Inferior parietal cortex (tissue), 1 donor: ENCODE results near the gene KIR2DL4.
"Not testable (repeated sequence)": the region's sequence is repeated elsewhere in the genome, so short reads cannot be mapped to it uniquely, and the experiment has no call there.

ENCODE experiments used
- DNase-seq: peaks from one replicate; pipeline ENCODE4 v3.0.0-alpha.2; 2016; ENCODE audit errors: extremely low spot score

The KIR2DL4 gene

DNA sequence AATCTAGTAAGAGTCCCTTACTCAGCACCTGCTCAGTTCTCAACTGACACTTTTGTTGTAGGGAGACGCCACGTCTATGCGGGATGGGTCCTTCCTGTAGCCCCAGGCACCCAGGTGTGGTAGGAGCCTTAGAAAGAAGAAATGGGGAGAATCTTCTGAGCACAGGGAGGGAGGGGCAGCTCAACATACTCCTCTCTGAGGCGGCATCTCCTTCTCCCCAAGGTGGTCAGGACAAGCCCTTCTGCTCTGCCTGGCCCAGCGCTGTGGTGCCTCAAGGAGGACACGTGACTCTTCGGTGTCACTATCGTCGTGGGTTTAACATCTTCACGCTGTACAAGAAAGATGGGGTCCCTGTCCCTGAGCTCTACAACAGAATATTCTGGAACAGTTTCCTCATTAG lies 1.2 kb downstream of the KIR2DL4 start:
- no peak for DNase-seq

DNA sequence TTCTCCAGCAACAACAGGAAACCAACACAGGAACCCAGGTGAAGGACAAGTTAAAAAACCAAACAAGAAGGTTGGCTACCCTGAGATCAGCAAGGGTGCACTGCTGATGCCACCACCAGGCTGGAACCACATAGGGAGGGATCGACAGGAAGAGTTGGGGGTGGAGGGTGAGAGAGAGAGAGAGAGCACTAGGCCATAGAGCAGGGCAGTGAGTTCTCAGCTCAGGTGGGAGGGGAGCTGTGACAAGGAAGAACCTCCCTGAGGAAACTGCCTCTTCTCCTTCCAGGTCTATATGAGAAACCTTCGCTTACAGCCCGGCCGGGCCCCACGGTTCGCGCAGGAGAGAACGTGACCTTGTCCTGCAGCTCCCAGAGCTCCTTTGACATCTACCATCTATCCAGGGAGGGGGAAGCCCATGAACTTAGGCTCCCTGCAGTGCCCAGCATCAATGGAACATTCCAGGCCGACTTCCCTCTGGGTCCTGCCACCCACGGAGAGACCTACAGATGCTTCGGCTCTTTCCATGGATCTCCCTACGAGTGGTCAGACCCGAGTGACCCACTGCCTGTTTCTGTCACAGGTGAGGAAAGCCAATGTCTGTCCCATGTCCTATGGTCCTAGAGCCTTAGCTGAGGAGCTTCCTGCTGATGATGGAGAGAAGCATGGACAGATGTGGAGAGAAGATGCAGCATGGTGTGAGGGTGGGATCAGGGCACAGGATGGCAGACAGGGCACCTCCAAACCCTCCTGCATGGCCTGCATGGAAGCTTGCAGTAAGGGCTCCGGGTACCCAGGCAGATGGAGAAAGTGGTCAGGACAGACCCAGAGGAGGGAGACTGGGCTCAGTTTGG lies 2.5 kb downstream of the KIR2DL4 start:
- no peak for DNase-seq

- DNase-seq = no peak
Observed at GRCh38 chr19:54806516-54806838, 3.1 kb downstream of the KIR2DL4 start.

DNA sequence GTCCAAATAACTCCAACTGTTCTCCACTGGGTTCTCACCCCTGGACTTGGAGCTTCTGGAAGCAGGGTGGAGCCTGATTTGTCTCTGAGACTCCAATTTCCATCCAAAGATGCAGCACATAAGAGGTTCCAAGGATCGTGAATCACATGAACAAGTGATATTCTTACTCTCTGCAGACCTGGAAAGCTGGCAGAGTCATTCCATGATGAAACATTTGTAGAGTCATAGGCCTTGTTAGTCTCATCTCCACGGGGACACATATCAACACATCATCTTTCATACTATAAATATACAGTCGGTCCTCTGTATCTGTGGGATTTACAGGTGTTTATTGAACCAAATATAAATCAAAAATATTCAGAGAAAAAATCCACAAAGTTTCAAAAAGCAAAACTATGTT lies 11.2 kb downstream of the KIR2DL4 start:
- not testable (repeated sequence) for DNase-seq

DNA sequence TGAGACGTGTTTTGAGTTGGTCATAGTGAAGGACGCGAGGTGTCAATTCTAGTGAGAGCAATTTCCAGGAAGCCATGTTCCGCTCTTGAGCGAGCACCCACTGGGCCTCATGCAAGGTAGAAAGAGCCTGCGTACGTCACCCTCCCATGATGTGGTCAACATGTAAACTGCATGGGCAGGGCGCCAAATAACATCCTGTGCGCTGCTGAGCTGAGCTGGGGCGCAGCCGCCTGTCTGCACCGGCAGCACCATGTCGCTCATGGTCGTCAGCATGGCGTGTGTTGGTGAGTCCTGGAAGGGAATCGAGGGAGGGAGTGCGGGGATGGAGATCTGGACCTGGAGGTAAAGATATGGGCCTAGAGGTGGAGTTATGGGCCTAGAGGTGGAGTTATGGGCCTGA lies 12.8 kb downstream of the KIR2DL4 start, which contains the start of gene KIR3DL1:
Gene KIR3DL1, plus strand, starts transcription at position 218 of the 400 bp plus-strand sequence.
- not testable (repeated sequence) for DNase-seq

- no peak for DNase-seq
Observed at GRCh38 chr19:54817670-54818536, 14.5 kb downstream of the KIR2DL4 start.

- DNase-seq = not testable (repeated sequence)
Observed at GRCh38 chr19:54824416-54824815, 21.0 kb downstream of the KIR2DL4 start.

DNA sequence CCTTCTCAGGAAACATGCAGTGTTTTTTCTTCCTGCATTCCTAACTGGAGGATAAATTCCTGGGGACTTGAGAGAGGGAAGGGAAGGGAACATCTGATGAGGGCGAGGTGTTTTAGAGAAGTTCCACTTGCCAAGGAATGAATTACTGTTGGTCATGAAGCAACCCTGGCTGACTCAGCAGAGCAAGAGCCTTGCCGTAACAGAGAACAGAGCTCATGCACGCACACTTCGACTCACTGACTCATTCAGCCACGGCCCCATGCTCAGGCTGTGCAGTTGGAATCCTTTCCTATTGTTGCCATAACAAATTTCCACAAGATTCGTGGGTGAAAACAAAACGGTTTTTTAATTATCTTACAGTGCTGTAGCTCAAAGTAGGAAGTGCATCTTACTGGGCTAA lies 21.9 kb downstream of the KIR2DL4 start:
- not testable (repeated sequence) for DNase-seq

- not testable (repeated sequence) for DNase-seq
Observed at GRCh38 chr19:54828064-54828463, 24.7 kb downstream of the KIR2DL4 start.

DNA sequence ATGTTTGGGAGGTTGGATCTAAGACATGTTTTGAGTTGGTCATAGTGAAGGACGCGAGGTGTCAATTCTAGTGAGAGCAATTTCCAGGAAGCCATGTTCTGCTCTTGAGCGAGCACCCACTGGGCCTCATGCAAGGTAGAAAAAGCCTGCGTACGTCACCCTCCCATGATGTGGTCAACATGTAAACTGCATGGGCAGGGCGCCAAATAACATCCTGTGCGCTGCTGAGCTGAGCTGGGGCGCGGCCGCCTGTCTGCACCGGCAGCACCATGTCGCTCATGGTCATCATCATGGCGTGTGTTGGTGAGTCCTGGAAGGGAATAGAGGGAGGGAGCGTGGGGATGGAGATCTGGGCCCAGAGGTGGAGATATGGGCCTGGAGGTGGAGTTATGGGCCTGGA lies 29.1 kb downstream of the KIR2DL4 start, which contains the start of gene KIR2DS4:
Gene KIR2DS4, plus strand, starts transcription at position 181 of the 400 bp plus-strand sequence.
- DNase-seq = not testable (repeated sequence)

GRCh38 chr19:54835126-54835525 lies 31.7 kb downstream of the KIR2DL4 start:
- not testable (repeated sequence) for DNase-seq

GRCh38 chr19:54837522-54837921 lies 34.1 kb downstream of the KIR2DL4 start:
- DNase-seq = not testable (repeated sequence)

- DNase-seq = not testable (repeated sequence)
Observed at GRCh38 chr19:54843171-54843570, 39.8 kb downstream of the KIR2DL4 start.

DNA sequence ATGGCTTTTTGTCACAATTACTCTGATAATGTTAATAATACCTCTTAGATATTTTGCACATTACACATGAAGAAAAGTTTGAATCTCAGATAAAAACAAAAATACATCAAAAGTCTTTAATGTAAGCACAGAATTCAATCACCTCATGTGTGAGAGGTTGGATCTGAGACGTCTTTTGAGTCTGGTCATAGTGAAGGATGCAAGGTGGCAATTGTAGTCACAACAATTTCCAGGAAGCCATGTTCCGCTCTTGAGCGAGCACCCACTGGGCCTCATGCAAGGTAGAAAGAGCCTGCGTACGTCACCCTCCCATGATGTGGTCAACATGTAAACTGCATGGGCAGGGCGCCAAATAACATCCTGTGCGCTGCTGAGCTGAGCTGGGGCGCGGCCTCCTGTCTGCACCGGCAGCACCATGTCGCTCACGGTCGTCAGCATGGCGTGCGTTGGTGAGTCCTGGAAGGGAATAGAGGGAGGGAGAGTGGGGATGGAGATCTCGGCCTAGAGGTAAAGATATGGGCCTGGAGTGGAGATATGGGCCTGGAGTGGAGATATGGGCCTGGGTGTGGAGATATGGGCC lies 46.7 kb downstream of the KIR2DL4 start, which contains the start of gene KIR3DL2:
Gene KIR3DL2, plus strand, starts transcription at position 383 of the 580 bp plus-strand sequence. Its CDS starts 33 bp downstream, at position 416.
- not testable (repeated sequence) for DNase-seq

DNA sequence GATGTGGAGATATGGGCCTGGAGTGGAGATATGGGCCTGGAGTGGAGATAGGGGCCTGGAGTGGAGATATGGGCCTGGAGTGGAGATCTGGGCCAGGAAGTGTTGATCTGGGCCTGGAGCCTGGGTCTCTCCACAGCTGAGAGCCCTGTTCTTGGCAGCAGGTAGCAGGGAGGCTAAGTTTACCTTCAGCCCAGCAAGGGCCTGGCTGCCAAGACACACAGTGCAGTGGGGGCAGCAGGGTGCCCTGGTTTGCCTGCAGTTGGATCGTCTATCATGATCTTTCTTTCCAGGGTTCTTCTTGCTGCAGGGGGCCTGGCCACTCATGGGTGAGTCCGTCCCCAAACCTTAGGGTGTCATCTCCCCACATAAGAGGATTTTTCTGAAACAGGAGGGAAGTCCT lies 47.5 kb downstream of the KIR2DL4 start:
- DNase-seq = no peak

DNA sequence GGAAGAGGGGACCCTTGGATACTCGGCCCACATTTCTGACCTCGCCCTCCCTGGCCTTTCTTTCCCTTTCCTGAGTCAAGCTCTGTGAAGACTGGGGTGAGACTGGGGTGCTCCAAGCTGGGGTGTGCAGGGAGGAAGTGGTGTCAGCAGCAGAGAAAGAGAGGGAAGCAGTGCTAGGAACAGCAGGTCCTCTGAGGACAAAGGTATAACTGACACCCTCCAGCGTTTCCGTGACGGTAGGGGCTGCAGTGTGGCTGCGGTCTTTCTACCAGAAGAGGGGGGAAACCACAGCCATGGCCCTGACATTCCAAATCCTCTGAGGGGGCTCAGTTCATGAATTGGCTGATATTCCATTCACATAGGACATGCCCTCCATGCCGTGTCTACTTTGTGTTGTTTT lies 47.9 kb downstream of the KIR2DL4 start:
- DNase-seq = no peak

DNA sequence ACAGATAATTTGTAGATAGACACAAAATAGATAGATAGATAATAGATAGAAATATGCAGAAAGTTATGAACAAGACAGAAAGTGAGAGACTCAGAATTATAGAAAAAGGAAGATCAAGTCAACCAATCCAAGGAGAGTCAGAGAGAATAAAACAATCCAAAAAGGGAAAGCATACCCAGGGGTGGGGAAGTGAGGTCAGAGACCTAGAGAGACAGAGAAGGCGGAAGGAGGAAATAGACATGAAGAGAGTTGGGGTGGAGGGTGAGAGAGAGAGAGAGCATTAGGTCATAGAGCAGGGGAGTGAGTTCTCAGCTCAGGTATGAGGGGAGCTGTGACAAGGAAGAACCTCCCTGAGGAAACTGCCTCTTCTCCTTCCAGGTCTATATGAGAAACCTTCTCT lies 51.8 kb downstream of the KIR2DL4 start:
- not testable (repeated sequence) for DNase-seq

- DNase-seq = not testable (repeated sequence)
Observed at GRCh38 chr19:54858476-54858875, 55.1 kb downstream of the KIR2DL4 start.

DNA sequence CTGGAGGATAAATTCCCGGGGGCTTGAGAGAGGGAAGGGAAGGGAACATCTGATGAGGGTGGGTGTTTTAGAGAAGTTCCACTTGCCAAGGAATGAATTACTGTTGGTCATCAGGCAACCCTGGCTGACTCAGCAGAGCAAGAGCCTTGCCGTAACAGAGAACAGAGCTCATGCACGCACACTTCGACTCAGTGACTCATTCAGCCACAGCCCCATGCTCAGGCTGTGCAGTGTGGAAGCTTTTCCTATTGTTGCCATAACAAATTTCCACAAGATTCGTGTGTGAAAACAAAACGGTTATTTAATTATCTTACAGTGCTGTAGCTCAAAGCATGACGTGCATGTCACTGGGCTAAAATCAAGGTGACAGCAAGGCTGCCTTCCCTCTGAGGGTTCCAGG lies 56.0 kb downstream of the KIR2DL4 start:
- DNase-seq = not testable (repeated sequence)

- DNase-seq = not testable (repeated sequence)
Observed at GRCh38 chr19:54863459-54863858, 60.0 kb downstream of the KIR2DL4 start.
